SK-N-SH (cell line): Measurements from ENCODE around the gene MYCBPAP. TPM values are rescaled to one million over a fixed set of nuclear protein-coding genes. Genes with fewer than 3 reads are reported as not detected.

Experiments
- CTCF ChIA-PET: fragments of 300-600, 350-600 bp; formaldehyde crosslinking; extraction: SDS; loops from one replicate; lab custom pipeline; 2021; lab: Yijun Ruan, JAX
- POLR2A ChIA-PET: fragments of 350-600 bp; sonication (Branson Sonifier 250); formaldehyde crosslinking; extraction: SDS; loops from one replicate; lab custom pipeline; 2020; ENCODE audit warnings: antibody characterized with exemption, inconsistent platforms; lab: Yijun Ruan, JAX
- DNase-seq: peaks from one replicate; pipeline ENCODE4 v3.0.0; 2012
- H2AFZ ChIP-seq: fragments of 200-600 bp; sonication (generic); 2 replicates; pipeline ENCODE4 v1.8.1; 2016; ENCODE audit warnings: antibody characterized with exemption, mild to moderate bottlenecking, low read depth
- H3F3A ChIP-seq: fragments of 200-600 bp; sonication (generic); replicated peaks from 2 replicates; pipeline ENCODE3; 2016; ENCODE audit warnings: antibody characterized with exemption, mild to moderate bottlenecking; ENCODE audit not compliant: insufficient read depth
- H3K27ac ChIP-seq, 2 experiments: fragments of 200-500 bp in 1 of 2; fragments of 200-600 bp in 1 of 2; sonication (Bioruptor generic) in 1 of 2; sonication (generic), shearing (Covaris generic) in 1 of 2; 2 replicates each; pipeline versions ENCODE4 v1.5.1 to v1.6.1; 2014 to 2016; ENCODE audit warnings: low read depth in 2 of 2, inconsistent platforms in 1 of 2, low read length in 1 of 2, mild to moderate bottlenecking in 1 of 2, mixed read lengths in 1 of 2
- H3K27me3 ChIP-seq: fragments of 200-600 bp; sonication (generic), shearing (Covaris generic); 2 replicates; pipeline ENCODE4 v1.6.1; 2016; ENCODE audit warnings: mixed run types; ENCODE audit not compliant: insufficient read depth
- H3K36me3 ChIP-seq, 2 experiments: fragments of 200-500 bp in 1 of 2; fragments of 200-600 bp in 1 of 2; sonication (Bioruptor generic) in 1 of 2; sonication (generic) in 1 of 2; replicated peaks in 1 of 2; 2 replicates each; pipeline versions ENCODE3 to v1.5.1; 2014 to 2016; ENCODE audit warnings: low read length in 1 of 2, mild to moderate bottlenecking in 1 of 2; ENCODE audit not compliant: insufficient read depth in 2 of 2, control insufficient read depth in 1 of 2
- H3K4me1 ChIP-seq, 2 experiments: fragments of 200-500 bp in 1 of 2; fragments of 200-600 bp in 1 of 2; sonication (Bioruptor generic) in 1 of 2; sonication (generic), shearing (Covaris generic) in 1 of 2; 2 replicates each; pipeline versions ENCODE4 v1.5.1 to v1.6.1; 2014 to 2016; ENCODE audit warnings: low read depth in 1 of 2, low read length in 1 of 2, mixed run types in 1 of 2; ENCODE audit not compliant: insufficient read depth in 2 of 2, control insufficient read depth in 1 of 2
- H3K4me2 ChIP-seq: fragments of 200-600 bp; sonication (generic), shearing (Covaris generic); 2 replicates; pipeline ENCODE4 v1.6.1; 2017; ENCODE audit warnings: mixed run types
- H3K4me3 ChIP-seq, 2 experiments: fragments of 200-500 bp in 1 of 2; fragments of 200-600 bp in 1 of 2; sonication (Bioruptor generic) in 1 of 2; sonication (generic), shearing (Covaris generic) in 1 of 2; 2 replicates each; pipeline versions ENCODE4 v1.5.1 to v1.8.1; 2014 to 2016; ENCODE audit warnings: low read depth in 2 of 2, inconsistent platforms in 1 of 2, low read length in 1 of 2, mild to moderate bottlenecking in 1 of 2, mixed read lengths in 1 of 2, moderate library complexity in 1 of 2
- H3K79me2 ChIP-seq: fragments of 200-600 bp; sonication (generic); 2 replicates; pipeline ENCODE4 v1.8.1; 2017; ENCODE audit warnings: mild to moderate bottlenecking; ENCODE audit not compliant: insufficient read depth
- H3K9ac ChIP-seq: fragments of 200-600 bp; sonication (generic); 2 replicates; pipeline ENCODE4 v1.6.1; 2017; ENCODE audit warnings: mixed run types
- H3K9me2 ChIP-seq: fragments of 200-600 bp; sonication (generic); 2 replicates; pipeline ENCODE4 v1.6.1; 2017; ENCODE audit warnings: mixed run types
- H3K9me3 ChIP-seq: fragments of 200-600 bp; sonication (generic); 2 replicates; pipeline ENCODE4 v1.6.1; 2017; ENCODE audit warnings: mixed run types, mild to moderate bottlenecking, moderate library complexity
- H4K20me1 ChIP-seq: fragments of 200-600 bp; sonication (generic); 2 replicates; pipeline ENCODE4 v1.6.1; 2017; ENCODE audit warnings: mild to moderate bottlenecking, mixed run types; ENCODE audit not compliant: insufficient read depth
- ELF1 ChIP-seq: IDR thresholded peaks from 2 replicates; pipeline ENCODE4 v1.4.0; 2012
- EP300 ChIP-seq, 2 experiments: IDR thresholded peaks; 2 replicates each; pipeline versions ENCODE4 v1.4.0 to v1.6.1; 2012; ENCODE audit warnings: borderline replicate concordance in 1 of 2, low read depth in 1 of 2, low read length in 1 of 2
- EZH2phosphoT487 ChIP-seq: fragments of 200-600 bp; sonication (generic); IDR thresholded peaks from 2 replicates; pipeline ENCODE4 v1.6.1; 2017; ENCODE audit warnings: low read depth, mixed run types, mild to moderate bottlenecking, antibody characterized with exemption, moderate library complexity, borderline replicate concordance
- FOXJ3 ChIP-seq: sonication (generic); formaldehyde crosslinking; IDR thresholded peaks from 2 replicates; pipeline ENCODE4 v1.5.1; 2020; ENCODE audit warnings: mild to moderate bottlenecking, missing genetic modification reagents
- FOXM1 ChIP-seq: IDR thresholded peaks from 2 replicates; pipeline ENCODE4 v1.4.0; 2012; ENCODE audit warnings: low read depth, mild to moderate bottlenecking
- GABPA ChIP-seq: IDR thresholded peaks from 2 replicates; pipeline ENCODE4 v1.4.0; 2012; ENCODE audit warnings: low read depth, mild to moderate bottlenecking
- NFIC ChIP-seq: IDR thresholded peaks from 2 replicates; pipeline ENCODE4 v1.4.0; 2012; ENCODE audit warnings: borderline replicate concordance
- RFX5 ChIP-seq: IDR thresholded peaks from 2 replicates; pipeline ENCODE4 v1.6.1; 2012; ENCODE audit warnings: mild to moderate bottlenecking, improper control_type of control experiment, low read length
- RXRA ChIP-seq: IDR thresholded peaks from 2 replicates; pipeline ENCODE4 v1.4.0; 2012; ENCODE audit warnings: low read depth, mild to moderate bottlenecking, borderline replicate concordance
- SIN3A ChIP-seq: IDR thresholded peaks from 2 replicates; pipeline ENCODE4 v1.6.1; 2012; ENCODE audit warnings: low read depth, mild to moderate bottlenecking, low read length, moderate library complexity, borderline replicate concordance
- TAF1 ChIP-seq: IDR thresholded peaks from 2 replicates; pipeline ENCODE4 v1.6.1; 2012; ENCODE audit warnings: low read depth, mild to moderate bottlenecking, low read length, moderate library complexity, borderline replicate concordance
- YY1 ChIP-seq: IDR thresholded peaks from 2 replicates; pipeline ENCODE4 v1.4.0; 2012; ENCODE audit warnings: low read depth, mild to moderate bottlenecking
- WGBS: methylation state at CpG from one replicate; pipeline ENCODE4 v1.1.6; 2017; ENCODE audit warnings: low lambda C conversion rate; 5-methylcytosine and 5-hydroxymethylcytosine counted together
- polyA plus RNA-seq, 3 experiments: library from polyadenylated mRNA; depleted of rRNA; stranded (reverse); fragments of >200 nt; gene quantifications; 2 replicates each; pipeline ENCODE4 v1.2.3, GENCODE V29; 2012
- TF ChIP-seq, protein P1 (sequence below): IDR thresholded peaks from 2 replicates; pipeline ENCODE4 v1.4.0; 2012; ENCODE audit warnings: low read depth, borderline replicate concordance
- TF ChIP-seq, protein P2 (sequence below): IDR thresholded peaks from 2 replicates; pipeline ENCODE4 v1.4.0; 2012; ENCODE audit warnings: low read depth
- TF ChIP-seq, protein P3 (sequence below): fragments of 200-600 bp; sonication (generic); IDR thresholded peaks from 2 replicates; pipeline ENCODE4 v1.6.1; 2017; ENCODE audit warnings: antibody characterized with exemption, mild to moderate bottlenecking, moderate library complexity

MYCBPAP gene
- polyA plus RNA-seq, 1 of the 3 experiments (the other 2 are of a cell fraction): 2.4 TPM

GRCh38 chr17:50538549-50539410 is 30.5 kb downstream of the MYCBPAP start (continued):
- TF ChIP-seq EZH2phosphoT487: no peak
- no peak for TF ChIP-seq SIN3A
- TF ChIP-seq, protein P1, sequence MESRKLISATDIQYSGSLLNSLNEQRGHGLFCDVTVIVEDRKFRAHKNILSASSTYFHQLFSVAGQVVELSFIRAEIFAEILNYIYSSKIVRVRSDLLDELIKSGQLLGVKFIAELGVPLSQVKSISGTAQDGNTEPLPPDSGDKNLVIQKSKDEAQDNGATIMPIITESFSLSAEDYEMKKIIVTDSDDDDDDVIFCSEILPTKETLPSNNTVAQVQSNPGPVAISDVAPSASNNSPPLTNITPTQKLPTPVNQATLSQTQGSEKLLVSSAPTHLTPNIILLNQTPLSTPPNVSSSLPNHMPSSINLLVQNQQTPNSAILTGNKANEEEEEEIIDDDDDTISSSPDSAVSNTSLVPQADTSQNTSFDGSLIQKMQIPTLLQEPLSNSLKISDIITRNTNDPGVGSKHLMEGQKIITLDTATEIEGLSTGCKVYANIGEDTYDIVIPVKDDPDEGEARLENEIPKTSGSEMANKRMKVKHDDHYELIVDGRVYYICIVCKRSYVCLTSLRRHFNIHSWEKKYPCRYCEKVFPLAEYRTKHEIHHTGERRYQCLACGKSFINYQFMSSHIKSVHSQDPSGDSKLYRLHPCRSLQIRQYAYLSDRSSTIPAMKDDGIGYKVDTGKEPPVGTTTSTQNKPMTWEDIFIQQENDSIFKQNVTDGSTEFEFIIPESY: no peak
- TF ChIP-seq NFIC: no peak
- no peak for TF ChIP-seq ELF1
- TF ChIP-seq, protein P2, sequence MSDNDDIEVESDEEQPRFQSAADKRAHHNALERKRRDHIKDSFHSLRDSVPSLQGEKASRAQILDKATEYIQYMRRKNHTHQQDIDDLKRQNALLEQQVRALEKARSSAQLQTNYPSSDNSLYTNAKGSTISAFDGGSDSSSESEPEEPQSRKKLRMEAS: no peak

GRCh38 chr17:50539762-50540559 is 31.7 kb downstream of the MYCBPAP start:
- Histone ChIP-seq H4K20me1 (no peaks in the 10 kb centered on the region), H3K9me3 (no peaks in the 10 kb centered on the region), H3K4me2 (no peak overlapping the region), H3K9me2 (no peaks in the 10 kb centered on the region), H2AFZ (no peak overlapping the region), H3F3A (no peaks in the 10 kb centered on the region), H3K36me3 (no peaks in the 10 kb centered on the region), H3K79me2 (peaks cover 4% of the 10 kb centered on the region; the same call in 1 of the 2 replicates), H3K9ac (no peak overlapping the region), H3K4me3 (no peak overlapping the region), H3K4me1 (peaks cover 12 to 18% of the 10 kb centered on the region in 2 experiments; a peak in 3 of 4 replicates), H3K27ac (no peak overlapping the region), H3K27me3 (no peaks in the 10 kb centered on the region)
- no peak for DNase-seq
- TF ChIP-seq RFX5: no peak
- TF ChIP-seq RXRA: no peak
- TF ChIP-seq GABPA: no peak
- no peak for TF ChIP-seq YY1
- no peak for TF ChIP-seq EP300 (IDR thresholded peaks at IDR 0.05; ENCODE audit: borderline replicate concordance in 1 of 2, low read depth in 1 of 2, low read length in 1 of 2)
- TF ChIP-seq FOXM1: no peak
- TF ChIP-seq, protein P1: no peak
- TF ChIP-seq, protein P3, sequence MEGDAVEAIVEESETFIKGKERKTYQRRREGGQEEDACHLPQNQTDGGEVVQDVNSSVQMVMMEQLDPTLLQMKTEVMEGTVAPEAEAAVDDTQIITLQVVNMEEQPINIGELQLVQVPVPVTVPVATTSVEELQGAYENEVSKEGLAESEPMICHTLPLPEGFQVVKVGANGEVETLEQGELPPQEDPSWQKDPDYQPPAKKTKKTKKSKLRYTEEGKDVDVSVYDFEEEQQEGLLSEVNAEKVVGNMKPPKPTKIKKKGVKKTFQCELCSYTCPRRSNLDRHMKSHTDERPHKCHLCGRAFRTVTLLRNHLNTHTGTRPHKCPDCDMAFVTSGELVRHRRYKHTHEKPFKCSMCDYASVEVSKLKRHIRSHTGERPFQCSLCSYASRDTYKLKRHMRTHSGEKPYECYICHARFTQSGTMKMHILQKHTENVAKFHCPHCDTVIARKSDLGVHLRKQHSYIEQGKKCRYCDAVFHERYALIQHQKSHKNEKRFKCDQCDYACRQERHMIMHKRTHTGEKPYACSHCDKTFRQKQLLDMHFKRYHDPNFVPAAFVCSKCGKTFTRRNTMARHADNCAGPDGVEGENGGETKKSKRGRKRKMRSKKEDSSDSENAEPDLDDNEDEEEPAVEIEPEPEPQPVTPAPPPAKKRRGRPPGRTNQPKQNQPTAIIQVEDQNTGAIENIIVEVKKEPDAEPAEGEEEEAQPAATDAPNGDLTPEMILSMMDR: no peak
- TF ChIP-seq FOXJ3: no peak
- TF ChIP-seq TAF1: no peak
- ChIA-PET CTCF (interaction anchor here (1.7 to 24.2 kb wide), 5 partner anchors 10 to 243 kb away, joined by 5 to 1212 read pairs (median 11); partner anchors contain the start of gene CACNA1G), POLR2A (no interaction called here)
- WGBS: 89% methylated on average over 15 of the region's 15 CpGs
